Spinal cord (tissue), 10 donors: ENCODE results near the gene GNB1. TPM values are rescaled to one million over a fixed set of nuclear protein-coding genes. Genes with fewer than 3 reads are reported as not detected.

ENCODE experiments used
- DNase-seq, 6 donors: peaks; one replicate each; pipeline versions ENCODE4 v3.0.0 to v3.0.0-alpha.2; 2013 to 2015; ENCODE audit warnings: low spot score in 6 of 6, low read depth in 4 of 6
- H3K27ac ChIP-seq: one replicate; pipeline ENCODE4 v1.5.1; 2013; ENCODE audit warnings: low read depth, low read length, control low read depth
- H3K27me3 ChIP-seq: one replicate; pipeline ENCODE4 v1.6.1; 2013; ENCODE audit warnings: low read length; ENCODE audit not compliant: control insufficient read depth, insufficient read depth
- H3K36me3 ChIP-seq: one replicate; pipeline ENCODE4 v1.6.1; 2013; ENCODE audit warnings: low read length; ENCODE audit not compliant: control insufficient read depth, insufficient read depth
- H3K4me1 ChIP-seq: one replicate; pipeline ENCODE4 v1.6.1; 2013; ENCODE audit warnings: low read length; ENCODE audit not compliant: control insufficient read depth, insufficient read depth
- H3K4me3 ChIP-seq: one replicate; pipeline ENCODE4 v1.5.1; 2013; ENCODE audit warnings: low read depth, low read length, control low read depth
- H3K9me3 ChIP-seq: one replicate; pipeline ENCODE4 v1.6.1; 2013; ENCODE audit warnings: low read length; ENCODE audit not compliant: control insufficient read depth, insufficient read depth
- WGBS: methylation state at CpG from one replicate; pipeline ENCODE4 v1.1.5; 2013; ENCODE audit warnings: missing lambda C conversion rate; ENCODE audit not compliant: insufficient coverage; 5-methylcytosine and 5-hydroxymethylcytosine counted together
- polyA plus RNA-seq, 2 donors: library from polyadenylated mRNA; unstranded; fragments of 120-200 nt; gene quantifications; one replicate each; pipeline ENCODE4 v1.2.1, GENCODE V29; 2013; ENCODE audit not compliant: insufficient read length in 2 of 2
- total RNA-seq, 2 donors: library from RNA; depleted of rRNA in 1 of 2; stranded (reverse); fragments of 120-200 nt in 1 of 2; fragments of >200 nt in 1 of 2; gene quantifications; one replicate each; pipeline versions ENCODE4 v1.2.3 to v1.2.4, GENCODE V29; 2013 to 2014
- donor health status: healthy.

GNB1 gene
- total and polyA plus RNA-seq, 4 donors, result 129 to 651 (median 436) TPM

DNA sequence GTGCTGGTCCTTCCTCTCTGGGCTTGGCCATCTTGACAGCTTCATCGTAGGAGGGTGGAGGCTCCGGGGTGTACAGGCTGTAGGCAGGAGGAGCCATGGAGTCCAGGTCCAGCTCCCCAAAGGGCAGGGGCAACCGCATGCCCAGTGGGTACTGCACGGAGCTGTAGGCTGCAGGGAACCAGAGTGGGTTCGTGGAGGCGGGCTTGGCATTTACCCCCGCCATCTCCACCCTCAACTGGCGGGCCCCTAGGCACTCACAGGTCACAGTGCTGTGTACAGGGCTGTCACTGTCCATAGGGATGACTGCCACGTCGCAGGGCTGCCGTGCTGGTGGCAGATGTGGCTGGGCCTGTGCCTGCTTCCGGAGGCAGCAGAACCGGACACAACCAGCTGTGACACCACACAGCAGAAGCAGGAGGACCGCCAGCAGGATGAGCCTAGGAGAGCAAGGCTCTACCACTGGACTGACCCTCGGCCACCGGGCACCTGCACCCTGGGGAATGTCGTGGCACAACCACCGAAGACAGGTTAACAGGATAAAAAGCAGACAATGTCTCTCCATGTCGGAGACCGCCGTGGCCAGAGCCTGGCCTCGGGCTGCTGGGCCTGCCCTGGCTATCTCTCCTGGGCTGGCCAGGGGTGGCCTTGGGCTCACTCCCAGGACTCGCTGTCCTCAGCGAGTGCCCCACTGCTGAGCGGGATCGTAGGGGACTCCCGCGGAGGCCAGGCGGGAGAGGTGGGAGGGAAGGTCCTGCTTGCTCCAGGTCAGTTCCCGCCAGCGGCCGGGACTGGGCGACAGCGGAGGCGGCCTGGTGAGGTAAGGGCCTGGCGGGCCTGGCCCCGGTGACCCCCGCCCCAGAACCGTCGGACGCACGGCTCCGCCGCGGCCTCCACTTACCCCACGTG, 27.4 kb upstream of the GNB1 start:
- WGBS, result 40% methylated on average over 46 of the region's 46 CpGs
- peaks cover 26% of the 10 kb centered on the region for H3K4me1 ChIP-seq
- DNase-seq, result no peak
- H3K4me3 ChIP-seq, result no peak overlapping the region
- H3K9me3 ChIP-seq, result no peaks in the 10 kb centered on the region
- no peak overlapping the region for H3K27ac ChIP-seq
- peaks cover 2% of the 10 kb centered on the region for H3K27me3 ChIP-seq
- H3K36me3 ChIP-seq, result peaks cover 6% of the 10 kb centered on the region

DNA sequence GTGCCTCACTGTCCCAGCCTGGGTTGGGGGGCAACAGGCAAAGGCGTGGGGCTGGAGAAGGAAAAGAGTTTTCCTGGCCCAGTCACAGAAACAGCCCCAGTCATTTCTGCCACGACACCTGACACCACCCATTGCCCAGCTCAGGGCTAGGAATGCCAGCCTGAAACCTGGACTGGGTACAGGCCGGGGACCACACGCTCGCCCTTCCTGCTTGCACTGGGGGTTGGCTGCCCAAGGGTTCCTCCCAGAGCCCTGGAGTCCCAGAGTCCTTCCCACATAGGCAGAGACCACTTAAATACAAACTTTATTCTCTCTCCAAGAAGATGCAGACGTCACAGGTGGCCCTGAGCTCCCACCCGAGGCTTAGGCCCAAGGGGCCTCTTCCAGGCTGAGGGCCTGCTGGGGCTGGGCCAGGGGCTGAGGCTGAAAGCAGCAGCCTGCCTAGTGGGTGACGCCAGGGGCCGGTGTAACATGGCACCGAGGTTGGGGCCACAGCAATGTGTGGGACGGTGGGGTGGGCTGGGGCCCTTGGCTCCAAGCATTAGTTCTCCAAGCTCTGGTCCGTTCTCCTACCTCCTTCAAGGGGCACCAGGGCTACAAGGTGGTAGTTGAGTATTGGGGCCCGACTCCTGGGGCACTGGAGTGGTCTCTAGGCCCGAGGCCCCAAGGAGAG, 26.6 kb upstream of the GNB1 start:
- Histone ChIP-seq H3K9me3 (no peaks in the 10 kb centered on the region), H3K4me3 (no peak overlapping the region), H3K27ac (no peak overlapping the region), H3K4me1 (peaks cover 26% of the 10 kb centered on the region), H3K36me3 (no peaks in the 10 kb centered on the region), H3K27me3 (peaks cover 2% of the 10 kb centered on the region)
- 92% methylated on average over 14 of the region's 14 CpGs for WGBS
- DNase-seq, result no peak

DNA sequence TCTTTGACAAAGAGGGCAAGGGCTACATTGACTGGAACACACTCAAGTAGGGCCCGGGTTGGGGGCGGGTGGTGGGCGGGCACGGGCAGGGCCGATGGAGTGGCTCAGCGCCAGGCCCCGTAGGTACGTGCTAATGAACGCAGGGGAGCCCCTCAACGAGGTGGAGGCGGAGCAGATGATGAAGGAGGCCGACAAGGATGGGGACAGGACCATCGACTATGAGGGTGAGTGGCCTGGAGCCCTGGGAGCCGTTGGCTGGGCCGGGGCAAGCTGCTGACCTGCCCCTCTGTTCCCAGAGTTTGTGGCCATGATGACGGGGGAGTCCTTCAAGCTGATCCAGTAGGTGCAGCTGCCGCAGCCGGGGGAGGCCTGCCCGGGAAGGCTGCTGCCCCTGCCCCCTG, 26.0 kb upstream of the GNB1 start:
- H3K27me3 ChIP-seq, result peaks cover 2% of the 10 kb centered on the region
- no peaks in the 10 kb centered on the region for H3K36me3 ChIP-seq
- no peak overlapping the region for H3K4me3 ChIP-seq
- DNase-seq, result no peak
- no peak overlapping the region for H3K27ac ChIP-seq
- peaks cover 26% of the 10 kb centered on the region for H3K4me1 ChIP-seq
- 77% methylated on average over 19 of the region's 19 CpGs for WGBS
- H3K9me3 ChIP-seq, result no peaks in the 10 kb centered on the region

DNA sequence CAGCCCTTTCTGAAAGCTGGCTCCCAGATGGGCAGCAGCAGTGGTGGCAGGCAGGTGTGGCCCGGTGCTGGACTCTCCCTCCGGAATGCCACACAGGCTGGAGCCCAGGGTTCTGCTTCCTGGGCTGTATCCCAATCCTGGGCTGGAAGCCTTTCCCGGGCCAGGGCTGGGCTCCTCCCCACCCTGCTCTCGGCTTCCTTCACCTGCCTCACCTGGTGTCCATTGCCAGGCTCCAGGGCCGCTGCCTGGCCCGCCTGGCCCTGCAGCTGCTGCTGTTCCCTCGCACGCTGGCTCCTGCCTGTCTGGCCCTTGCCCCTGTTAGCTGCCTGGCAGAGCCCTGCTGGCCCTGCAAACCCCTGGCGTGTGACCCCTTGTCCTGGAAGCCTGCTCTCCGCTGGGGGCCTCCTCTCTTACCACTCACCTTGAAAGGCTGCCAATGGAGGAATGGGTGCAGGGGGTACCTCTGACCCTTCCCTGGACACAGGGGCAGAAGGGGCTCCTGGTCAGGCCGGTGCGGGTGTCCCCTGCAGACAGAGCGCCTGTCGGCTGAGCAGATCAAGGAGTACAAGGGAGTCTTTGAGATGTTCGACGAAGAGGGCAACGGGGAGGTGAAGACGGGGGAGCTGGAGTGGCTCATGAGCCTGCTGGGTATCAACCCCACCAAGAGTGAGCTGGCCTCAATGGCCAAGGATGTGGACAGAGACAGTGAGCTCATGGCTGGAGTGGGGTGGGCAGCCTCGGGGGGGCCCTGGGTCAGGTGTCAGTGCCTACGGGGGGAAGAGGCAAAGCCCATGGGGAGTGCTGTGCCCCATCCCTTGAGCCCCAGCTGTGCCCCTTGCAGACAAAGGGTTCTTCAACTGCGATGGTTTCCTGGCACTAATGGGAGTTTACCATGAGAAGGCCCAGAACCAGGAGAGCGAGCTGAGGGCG, 25.3 kb upstream of the GNB1 start:
- peaks cover 26% of the 10 kb centered on the region for H3K4me1 ChIP-seq
- 87% methylated on average over 23 of the region's 23 CpGs for WGBS
- DNase-seq, result no peak

DNA sequence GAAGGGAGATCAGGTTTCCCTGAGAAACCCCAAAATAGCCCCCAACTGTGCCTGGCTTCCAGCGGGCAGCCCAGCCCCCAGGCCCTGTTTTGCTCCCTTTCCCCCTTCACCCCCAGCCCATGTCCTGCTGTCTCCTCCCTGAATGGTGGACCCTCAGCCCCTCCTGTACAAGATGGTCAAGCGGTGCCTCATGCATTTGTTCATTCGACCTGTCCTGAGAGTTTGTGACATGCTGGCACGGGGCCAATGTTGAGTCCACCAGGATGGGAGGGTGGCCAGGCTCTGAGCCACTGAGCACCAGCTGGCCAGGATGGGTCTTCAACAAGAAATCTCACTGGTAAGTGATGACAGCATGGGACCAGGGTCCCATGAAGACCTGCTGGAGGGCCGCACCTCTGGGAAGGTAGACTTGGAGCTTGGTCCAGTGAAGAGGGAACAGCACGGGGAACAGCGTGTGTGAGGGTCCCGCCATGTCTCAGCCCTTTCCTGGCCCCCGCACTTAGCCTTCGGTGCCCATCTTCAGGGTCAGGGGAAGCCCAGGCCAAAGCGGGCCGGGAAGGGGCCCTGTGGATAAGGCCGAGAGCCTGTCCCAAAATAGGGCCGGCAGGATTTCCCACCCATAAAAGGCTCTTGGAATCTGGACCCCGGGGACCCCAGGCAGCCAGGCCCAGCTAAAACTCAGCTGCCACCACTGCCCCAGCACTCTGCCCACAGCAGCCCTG, 24.2 kb upstream of the GNB1 start, which contains the start of gene CALML6:
TSS of gene CALML6 (plus strand) at position 290 of the 722 bp plus-strand sequence. CDS start at position 311, 21 bp downstream.
- Histone ChIP-seq H3K36me3 (no peaks in the 10 kb centered on the region), H3K27me3 (peaks cover 2% of the 10 kb centered on the region), H3K27ac (no peak within 1 kb of the TSS), H3K4me3 (no peak within 1 kb of the TSS), H3K4me1 (peaks cover 25% of the 10 kb centered on the region), H3K9me3 (no peaks in the 10 kb centered on the region)
- no peak for DNase-seq
- 85% methylated on average over 15 of the region's 15 CpGs for WGBS

More for the DNA sequence above, 25.3 kb upstream of the GNB1 start:
- Histone ChIP-seq H3K9me3 (no peaks in the 10 kb centered on the region), H3K27me3 (peaks cover 2% of the 10 kb centered on the region), H3K27ac (no peak overlapping the region), H3K36me3 (no peaks in the 10 kb centered on the region), H3K4me3 (no peak overlapping the region)

DNA sequence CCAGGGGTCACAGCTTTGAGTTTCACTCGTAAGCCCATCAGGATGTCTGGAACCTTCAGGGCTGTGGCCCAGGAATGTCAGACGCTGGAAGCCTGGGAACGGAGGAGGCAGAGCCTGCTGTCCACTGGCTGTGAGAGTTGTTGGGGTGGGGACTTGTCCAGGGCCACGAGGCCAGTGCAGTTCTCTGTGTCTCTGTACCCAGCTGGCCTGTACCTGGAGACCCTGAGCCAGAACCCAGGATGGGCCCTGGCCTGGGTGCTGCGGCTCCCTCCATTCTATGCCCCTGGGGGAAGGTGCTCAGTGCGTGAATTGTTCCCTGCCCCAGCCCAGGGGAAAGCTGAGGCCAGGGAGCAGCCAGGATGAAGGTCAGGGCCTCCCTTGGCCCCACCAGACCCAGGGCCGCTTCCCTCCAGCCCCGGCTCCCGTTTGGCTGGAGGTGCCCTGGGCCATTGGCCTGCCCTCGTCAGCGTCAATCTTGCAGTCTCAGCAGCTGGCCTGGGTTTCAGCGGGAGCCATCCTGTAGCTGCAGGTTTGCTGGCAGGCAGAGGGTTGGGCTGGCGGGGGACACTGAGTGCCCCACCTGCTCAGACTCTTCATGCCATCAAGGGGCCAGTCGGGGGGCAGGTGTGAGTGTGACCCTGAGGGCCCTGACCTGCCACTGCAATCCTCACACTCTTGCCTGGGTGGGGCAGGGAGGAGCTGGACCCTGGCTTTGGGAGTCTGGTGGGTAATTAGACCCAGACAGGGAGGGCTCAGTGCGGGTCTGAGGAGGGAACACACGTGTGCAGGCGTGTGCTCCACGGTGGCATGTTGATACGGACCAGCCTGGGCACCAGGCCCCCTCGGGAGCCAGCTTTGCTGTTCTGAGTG, 23.4 kb upstream of the GNB1 start:
- Histone ChIP-seq H3K27ac (no peak overlapping the region), H3K27me3 (peaks cover 2% of the 10 kb centered on the region), H3K9me3 (no peaks in the 10 kb centered on the region)

DNA sequence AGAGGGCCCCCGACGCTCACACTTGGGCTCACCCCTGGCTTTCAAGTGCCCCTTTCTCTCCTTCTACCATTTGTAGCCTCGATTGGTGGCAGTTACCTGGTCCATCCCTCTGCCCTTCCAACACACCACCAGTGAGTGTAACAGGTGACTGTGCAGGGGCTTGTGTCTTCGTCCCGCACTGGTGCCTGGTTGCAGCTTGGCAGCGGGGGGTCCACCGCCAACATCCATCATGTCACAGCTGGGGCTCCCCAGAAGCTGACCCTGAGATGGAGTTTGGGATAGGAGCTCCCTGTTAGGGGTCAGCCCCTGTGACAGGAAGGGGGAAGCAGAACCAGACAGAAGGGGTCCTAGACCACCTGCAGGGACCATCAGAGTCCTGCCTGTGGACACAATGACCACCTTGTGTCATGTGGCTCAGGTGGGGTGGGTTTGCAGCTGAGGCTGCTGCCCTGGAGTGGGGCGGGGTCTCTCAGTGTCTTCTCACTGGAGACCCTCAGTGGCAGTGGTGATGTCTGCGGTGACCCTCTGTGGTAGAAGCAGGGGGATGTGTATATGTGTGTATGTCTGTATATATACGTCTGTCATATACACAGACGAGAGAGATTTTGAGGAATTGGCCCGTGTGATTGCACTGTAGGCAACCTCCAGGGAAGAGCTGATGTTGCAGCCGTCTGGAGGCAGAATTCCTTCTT, 20.6 kb upstream of the GNB1 start:
- H3K27ac ChIP-seq, result no peak overlapping the region
- no peaks in the 10 kb centered on the region for H3K27me3 ChIP-seq
- H3K4me3 ChIP-seq, result no peak overlapping the region
- no peaks in the 10 kb centered on the region for H3K9me3 ChIP-seq
- WGBS, result 90% methylated on average over 9 of the region's 13 CpGs
- H3K4me1 ChIP-seq, result peaks cover 29% of the 10 kb centered on the region
- peaks cover 11% of the 10 kb centered on the region for H3K36me3 ChIP-seq
- DNase-seq, result no peak

More for the DNA sequence above, 23.4 kb upstream of the GNB1 start:
- H3K4me1 ChIP-seq, result peaks cover 24% of the 10 kb centered on the region
- H3K4me3 ChIP-seq, result no peak overlapping the region
- 62% methylated on average over 19 of the region's 20 CpGs for WGBS
- no peak for DNase-seq
- no peaks in the 10 kb centered on the region for H3K36me3 ChIP-seq
